Lower lobe of right lung (tissue), 2 donors: ENCODE measurements around the gene TACC3. TPM values are rescaled to one million over a fixed set of nuclear protein-coding genes. Genes with fewer than 3 reads are reported as not detected.

Experiments used
- ATAC-seq, 2 donors: fragments of 200-7000 bp; cut with Tn5 transposase; one replicate each; pipeline ENCODE4 v1.9.1; 2020 to 2022; ENCODE audit warnings: mild to moderate bottlenecking in 2 of 2, moderate library complexity in 2 of 2
- DNase-seq: peaks from one replicate; pipeline ENCODE4 v3.0.0-alpha.2; 2020
- H3K27ac ChIP-seq: fragments of 200-600 bp; one replicate; pipeline ENCODE4 v1.8.0; 2022
- H3K27me3 ChIP-seq: fragments of 200-600 bp; one replicate; pipeline ENCODE4 v1.8.0; 2022; ENCODE audit warnings: low read depth
- H3K36me3 ChIP-seq: fragments of 200-600 bp; one replicate; pipeline ENCODE4 v1.8.0; 2022; ENCODE audit warnings: mild to moderate bottlenecking
- H3K4me1 ChIP-seq: fragments of 200-600 bp; one replicate; pipeline ENCODE4 v1.8.0; 2022
- H3K4me3 ChIP-seq: fragments of 200-600 bp; one replicate; pipeline ENCODE4 v1.8.0; 2022; ENCODE audit warnings: mild to moderate bottlenecking
- H3K9me3 ChIP-seq: fragments of 200-600 bp; one replicate; pipeline ENCODE4 v1.8.0; 2022
- CTCF ChIP-seq: fragments of 200-600 bp; IDR thresholded peaks from one replicate; pipeline ENCODE4 v1.8.0; 2022; ENCODE audit warnings: antibody characterized with exemption, mild to moderate bottlenecking
- intact Hi-C: fragments of 100-400 bp; cut with DNase I; formaldehyde crosslinking; loops from one replicate; pipeline ENCODE4 v1.11.0; 2022
- total RNA-seq: library from RNA; stranded (reverse); fragmentation: NEBNext Ultra II Directional; extraction: Animal tissue kit (Norgen Biotek cat#: 25700); gene quantifications from one replicate; pipeline ENCODE4 v1.2.1, GENCODE V29; 2021
- donor health status: DM: no; HTN: yes; CAD: no; lungs with severe emphysema.

TACC3 gene
- total RNA-seq, 1 donor from 2014 or later, result 19.3 TPM

GRCh38 chr4:1684506-1685234 is 36.7 kb upstream of the TACC3 start:
- Histone ChIP-seq H3K9me3 (no peaks in the 10 kb centered on the region), H3K27ac (peak overlapping the region; percentile 53), H3K27me3 (no peaks in the 10 kb centered on the region), H3K36me3 (no peaks in the 10 kb centered on the region), H3K4me1 (peaks cover 15% of the 10 kb centered on the region), H3K4me3 (peak overlapping the region; percentile 57)
- ATAC-seq, result peak; percentile 10 to 20
- intact Hi-C loops, result no loop called here
- TF ChIP-seq CTCF, result no peak
- DNase-seq, result no peak

GRCh38 chr4:1685235-1686150 is 35.8 kb upstream of the TACC3 start:
- TF ChIP-seq CTCF, result no peak
- Histone ChIP-seq H3K9me3 (no peaks in the 10 kb centered on the region), H3K4me3 (no peak overlapping the region), H3K36me3 (peaks cover 3% of the 10 kb centered on the region), H3K27ac (no peak overlapping the region), H3K4me1 (peaks cover 15% of the 10 kb centered on the region), H3K27me3 (no peaks in the 10 kb centered on the region)
- intact Hi-C loops, result no loop called here
- ATAC-seq (peak in 1 of 2 donors; percentile 2), DNase-seq (peak; percentile 49)

DNA sequence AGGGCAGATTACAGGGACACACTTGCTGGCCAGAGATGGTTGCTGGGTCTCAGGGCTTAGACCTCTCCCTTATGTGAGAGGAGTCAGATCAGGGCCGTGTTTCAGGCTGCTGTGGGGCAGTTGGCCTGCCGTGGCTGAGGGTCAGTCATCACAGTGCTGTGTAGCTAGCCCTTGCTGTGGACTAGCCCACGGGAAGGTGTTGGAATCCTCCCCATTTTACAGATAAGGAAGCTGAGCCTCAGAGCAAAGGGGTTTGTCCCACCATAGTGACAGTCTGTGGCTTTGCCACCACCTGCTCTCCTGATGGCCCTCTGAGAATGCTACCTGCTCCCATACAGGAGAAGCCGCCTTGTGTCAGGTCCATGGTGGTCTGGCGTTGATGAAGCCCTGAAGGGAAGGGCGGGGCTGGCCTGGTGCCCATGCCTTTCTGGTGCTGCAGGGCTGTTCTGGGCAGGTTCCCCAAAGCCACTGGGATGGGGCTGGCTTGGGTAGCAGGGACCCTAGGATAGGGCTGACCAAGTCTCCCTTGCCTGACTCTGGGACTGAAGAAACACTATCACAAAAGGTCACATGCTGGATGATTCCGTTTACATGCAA is 34.8 kb upstream of the TACC3 start:
- Histone ChIP-seq H3K9me3 (no peaks in the 10 kb centered on the region), H3K4me3 (no peak overlapping the region), H3K27me3 (no peaks in the 10 kb centered on the region), H3K4me1 (peaks cover 15% of the 10 kb centered on the region), H3K27ac (no peak overlapping the region), H3K36me3 (peaks cover 13% of the 10 kb centered on the region)
- ATAC-seq, result no peak
- TF ChIP-seq CTCF, result no peak
- intact Hi-C loops, result no loop called here
- peak; percentile 47 for DNase-seq

DNA sequence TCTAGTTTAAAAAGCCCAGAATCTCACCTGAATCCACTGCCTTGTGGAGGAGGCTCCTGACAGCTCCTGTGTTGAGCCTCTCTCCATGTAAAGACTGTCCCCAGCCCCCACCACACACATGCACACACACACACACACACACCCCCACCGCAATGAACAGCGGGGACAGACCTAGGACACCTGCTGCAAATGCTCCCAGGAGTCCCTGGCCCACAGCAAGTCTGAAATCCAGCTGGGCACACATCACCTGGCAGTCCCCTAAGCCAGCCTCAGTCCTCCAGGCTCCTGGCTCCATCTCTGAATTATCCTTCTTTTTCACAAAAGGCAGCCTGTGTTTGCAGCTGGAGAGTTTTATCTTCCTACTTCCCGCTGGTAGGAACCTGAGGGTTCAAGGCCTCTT is 30.6 kb upstream of the TACC3 start:
- intact Hi-C loops, result loop anchor here (5.0 kb wide), 1 partner anchor 37 kb away; no protein-coding TSS in a partner anchor
- Histone ChIP-seq H3K4me1 (peaks cover 6% of the 10 kb centered on the region), H3K27ac (no peak overlapping the region), H3K36me3 (peaks cover 55% of the 10 kb centered on the region), H3K4me3 (no peak overlapping the region), H3K27me3 (no peaks in the 10 kb centered on the region), H3K9me3 (no peaks in the 10 kb centered on the region)
- ATAC-seq (no peak), DNase-seq (peak; percentile 26)
- TF ChIP-seq CTCF, result no peak

DNA sequence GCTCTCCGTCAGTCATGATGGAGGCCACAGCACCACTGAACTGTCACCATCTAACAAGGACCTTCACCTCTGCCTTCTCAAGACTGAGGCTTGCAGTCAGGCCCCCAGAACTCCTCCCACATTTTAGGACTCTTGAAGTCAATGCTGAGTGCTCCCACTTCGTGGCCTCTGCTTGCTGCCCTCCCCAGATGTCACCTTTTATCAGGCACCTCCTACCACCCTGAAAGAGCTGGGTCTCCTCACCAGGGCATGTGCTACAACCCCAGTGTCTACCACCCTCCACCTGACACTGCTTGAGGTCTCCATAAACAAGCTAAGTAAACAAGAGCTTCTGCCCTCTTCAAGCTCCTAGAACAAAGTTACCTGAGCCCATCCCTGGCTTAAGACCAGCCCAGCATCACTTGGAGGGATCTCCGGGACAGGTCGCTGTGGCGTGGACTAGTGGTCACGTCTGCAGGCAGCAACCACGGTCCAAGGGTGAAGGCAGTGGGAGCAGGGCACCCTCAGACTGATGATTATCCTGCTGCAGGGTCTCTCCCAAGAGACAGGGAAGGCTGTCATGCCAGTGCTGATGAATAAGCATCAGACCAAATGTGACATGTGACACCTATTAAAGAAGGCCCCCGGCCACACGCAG is 29.5 kb upstream of the TACC3 start:
- DNase-seq, result peak; percentile 28
- Histone ChIP-seq H3K9me3 (no peaks in the 10 kb centered on the region), H3K27me3 (no peaks in the 10 kb centered on the region), H3K27ac (no peak overlapping the region), H3K4me1 (peaks cover 6% of the 10 kb centered on the region), H3K4me3 (no peak overlapping the region), H3K36me3 (peaks cover 66% of the 10 kb centered on the region)
- intact Hi-C loops, result loop anchor here (5.0 kb wide), 1 partner anchor 35 kb away; no protein-coding TSS in a partner anchor
- ATAC-seq, result no peak
- TF ChIP-seq CTCF, result no peak
